ENCODE measurements around the gene PPAT. TPM values are rescaled to one million over a fixed set of nuclear protein-coding genes. Genes with fewer than 3 reads are reported as not detected.

Gene PPAT
- total and polyA plus RNA-seq, 2 donors (not counting 1 experiment from before 2014, with no cell fraction given): 3.2 to 9.2 TPM

DNA sequence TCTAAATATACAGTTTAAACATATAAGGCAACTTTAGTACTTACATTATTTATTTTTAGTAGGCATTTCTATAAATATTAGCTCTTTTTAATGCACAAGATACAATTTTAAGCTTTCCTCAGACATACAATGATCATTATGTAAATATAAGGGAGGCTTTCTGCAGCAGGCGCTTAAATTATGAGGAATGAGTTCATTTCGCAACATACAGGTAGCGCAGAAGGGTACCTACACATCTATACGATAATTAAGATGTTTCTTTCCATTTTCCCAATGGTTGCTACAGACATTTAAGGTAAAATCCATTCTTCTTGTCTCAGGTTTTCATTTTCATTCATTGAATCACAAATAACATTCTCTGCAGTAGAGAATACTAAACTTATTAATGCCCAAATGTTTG lies 49.3 kb downstream of the PPAT start:
- Mint-ChIP-seq H3K4me3 (peak overlapping the region; percentile 32), H3K27me3 (no peaks in the 10 kb centered on the region), H3K27ac (peak overlapping the region; percentile 26), H3K4me1 (peaks cover 30% of the 10 kb centered on the region), H3K9me3 (ENCODE audit: insufficient read depth) (no peaks in the 10 kb centered on the region)
- Histone ChIP-seq H3K9ac (ENCODE audit: low read length) (no peak overlapping the region), H3K4me2 (replicated peaks; ENCODE audit: low read depth, low read length, poor library complexity, severe bottlenecking) (peak overlapping the region; percentile 76), H3K4me1 (ENCODE audit: control insufficient read depth in 2 of 2, insufficient read depth in 2 of 2, low read length in 2 of 2) (peaks cover 14% of the 10 kb centered on the region in 2 donors), H3K79me2 (ENCODE audit: control insufficient read depth, insufficient read depth, low read length) (peaks cover 4% of the 10 kb centered on the region), H2AFZ (ENCODE audit: insufficient read depth, low read depth, low read length, poor library complexity, severe bottlenecking) (peak overlapping the region; percentile 47), H3K36me3 (replicated peaks in 1 of 2; ENCODE audit: control extremely low read depth in 1 of 2, control insufficient read depth in 1 of 2, extremely low read depth in 1 of 2, insufficient read depth in 2 of 2, low read length in 1 of 2) (no peaks in the 10 kb centered on the region), H3K27me3 (replicated peaks in 1 of 4; ENCODE audit: control extremely low read depth in 1 of 4, control insufficient read depth in 3 of 4, insufficient read depth in 4 of 4, low read length in 3 of 4) (no peaks in the 10 kb centered on the region), H4K20me1 (ENCODE audit: control insufficient read depth, insufficient read depth, low read length, poor library complexity, severe bottlenecking) (no peaks in the 10 kb centered on the region), H3K9me3 (ENCODE audit: control extremely low read depth in 1 of 3, control insufficient read depth in 2 of 3, insufficient read depth in 1 of 3, low read length in 2 of 3) (no peaks in the 10 kb centered on the region), H3K27ac (ENCODE audit: low read length in 2 of 2) (peak overlapping the region in 1 of 2 donors; percentile 89), H3K4me3 (ENCODE audit: control extremely low read depth in 1 of 5, extremely low read depth in 1 of 5, insufficient read depth in 1 of 5, low read depth in 2 of 5, low read length in 4 of 5) (peak overlapping the region in 2 of 5 experiments; percentile 13 to 81)
- ChIA-PET CTCF (interaction anchor here (0.8 to 1.7 kb wide), 2 partner anchors 438 to 591 kb away, joined by 3 to 14 read pairs; partner anchors contain the start of genes CEP135 and NOA1), POLR2A (no interaction called here)
- ATAC-seq (ENCODE audit: low read depth) (no peak), DNase-seq (no peak)
- no peak for TF ChIP-seq EZH2 (IDR thresholded peaks at IDR 0.05; ENCODE audit: borderline replicate concordance, insufficient read depth, low read depth, low read length, poor library complexity, severe bottlenecking)
- TF ChIP-seq, protein P1, sequence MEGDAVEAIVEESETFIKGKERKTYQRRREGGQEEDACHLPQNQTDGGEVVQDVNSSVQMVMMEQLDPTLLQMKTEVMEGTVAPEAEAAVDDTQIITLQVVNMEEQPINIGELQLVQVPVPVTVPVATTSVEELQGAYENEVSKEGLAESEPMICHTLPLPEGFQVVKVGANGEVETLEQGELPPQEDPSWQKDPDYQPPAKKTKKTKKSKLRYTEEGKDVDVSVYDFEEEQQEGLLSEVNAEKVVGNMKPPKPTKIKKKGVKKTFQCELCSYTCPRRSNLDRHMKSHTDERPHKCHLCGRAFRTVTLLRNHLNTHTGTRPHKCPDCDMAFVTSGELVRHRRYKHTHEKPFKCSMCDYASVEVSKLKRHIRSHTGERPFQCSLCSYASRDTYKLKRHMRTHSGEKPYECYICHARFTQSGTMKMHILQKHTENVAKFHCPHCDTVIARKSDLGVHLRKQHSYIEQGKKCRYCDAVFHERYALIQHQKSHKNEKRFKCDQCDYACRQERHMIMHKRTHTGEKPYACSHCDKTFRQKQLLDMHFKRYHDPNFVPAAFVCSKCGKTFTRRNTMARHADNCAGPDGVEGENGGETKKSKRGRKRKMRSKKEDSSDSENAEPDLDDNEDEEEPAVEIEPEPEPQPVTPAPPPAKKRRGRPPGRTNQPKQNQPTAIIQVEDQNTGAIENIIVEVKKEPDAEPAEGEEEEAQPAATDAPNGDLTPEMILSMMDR (IDR thresholded peaks at IDR 0.05): no peak
- intact Hi-C loops (cut with micrococcal nuclease): loop anchor here (2.0 to 5.0 kb wide), 2 partner anchors 146 to 533 kb away; partner anchors contain the start of gene EXOC1
- no CpG with 5 or more reads among the region's 4 CpGs for whole genome bisulfite sequencing (ENCODE audit: insufficient coverage)

- H3K4me3 ChIP-seq (ENCODE audit: control extremely low read depth in 1 of 5, extremely low read depth in 1 of 5, insufficient read depth in 1 of 5, low read depth in 2 of 5, low read length in 4 of 5): no peak overlapping the region
- Mint-ChIP-seq H3K4me1 (no peaks in the 10 kb centered on the region), H3K4me3 (no peak overlapping the region), H3K27ac (no peak overlapping the region), H3K27me3 (no peaks in the 10 kb centered on the region), H3K9me3 (ENCODE audit: insufficient read depth) (no peaks in the 10 kb centered on the region)
- ATAC-seq (ENCODE audit: low read depth): no peak
- no peak for DNase-seq
- no peaks in the 10 kb centered on the region for H3K9me3 ChIP-seq (ENCODE audit: control extremely low read depth in 1 of 3, control insufficient read depth in 2 of 3, insufficient read depth in 1 of 3, low read length in 2 of 3)
- POLR2A ChIA-PET: interaction anchor here (0.7 kb wide), 1 partner anchor 148 kb away, joined by 4 read pairs; no protein-coding TSS in a partner anchor
- H2AFZ ChIP-seq (ENCODE audit: insufficient read depth, low read depth, low read length, poor library complexity, severe bottlenecking): no peak overlapping the region
- H3K9ac ChIP-seq (ENCODE audit: low read length): no peak overlapping the region
- TF ChIP-seq, protein P1 (IDR thresholded peaks at IDR 0.05): no peak
- no peak for TF ChIP-seq EZH2 (IDR thresholded peaks at IDR 0.05; ENCODE audit: borderline replicate concordance, insufficient read depth, low read depth, low read length, poor library complexity, severe bottlenecking)
- H3K79me2 ChIP-seq (ENCODE audit: control insufficient read depth, insufficient read depth, low read length): peaks cover 9% of the 10 kb centered on the region
- peaks cover 4 to 19% of the 10 kb centered on the region in 2 experiments for H3K36me3 ChIP-seq (replicated peaks in 1 of 2; ENCODE audit: control extremely low read depth in 1 of 2, control insufficient read depth in 1 of 2, extremely low read depth in 1 of 2, insufficient read depth in 2 of 2, low read length in 1 of 2)
- H4K20me1 ChIP-seq (ENCODE audit: control insufficient read depth, insufficient read depth, low read length, poor library complexity, severe bottlenecking): no peaks in the 10 kb centered on the region
- CTCF ChIA-PET: no interaction called here
- H3K27me3 ChIP-seq (replicated peaks in 1 of 4; ENCODE audit: control extremely low read depth in 1 of 4, control insufficient read depth in 3 of 4, insufficient read depth in 4 of 4, low read length in 3 of 4): no peaks in the 10 kb centered on the region
- intact Hi-C loops (cut with micrococcal nuclease): no loop called here
- no peak overlapping the region for H3K4me2 ChIP-seq (replicated peaks; ENCODE audit: low read depth, low read length, poor library complexity, severe bottlenecking)
- no peak overlapping the region for H3K27ac ChIP-seq (ENCODE audit: low read length in 2 of 2)
- 96% methylated on average over 2 of the region's 2 CpGs for WGBS (ENCODE audit: insufficient coverage)
- H3K4me1 ChIP-seq (ENCODE audit: control insufficient read depth in 2 of 2, insufficient read depth in 2 of 2, low read length in 2 of 2): no peaks in the 10 kb centered on the region
These were observed 60.0 kb downstream of the PPAT start for GRCh38 chr4:56375458-56375857.
